Neural cell (in vitro differentiated cells): ENCODE data around the gene ISYNA1. TPM values are rescaled to one million over a fixed set of nuclear protein-coding genes. Genes with fewer than 3 reads are reported as not detected.

Experiments
- H2AFZ ChIP-seq: fragments of 200-600, 300-800 bp; sonication (generic), shearing (Covaris generic); 2 replicates; pipeline ENCODE4 v1.6.0; 2014; ENCODE audit warnings: low read depth, mild to moderate bottlenecking, antibody characterized with exemption, low read length, moderate library complexity
- H3F3A ChIP-seq: fragments of 200-600 bp; shearing (Covaris generic); 2 replicates; pipeline ENCODE4 v1.6.1; 2016; ENCODE audit warnings: mild to moderate bottlenecking, moderate library complexity, mixed read lengths, antibody characterized with exemption, low read length; ENCODE audit not compliant: insufficient read depth, poor library complexity, severe bottlenecking
- H3K27ac ChIP-seq: fragments of 200-600, 300-800 bp; sonication (generic), shearing (Covaris generic); 2 replicates; pipeline ENCODE4 v1.5.1; 2014; ENCODE audit warnings: mild to moderate bottlenecking, low read length, moderate library complexity
- H3K27me3 ChIP-seq: fragments of 300-800, 200-600 bp; sonication (generic), shearing (Covaris generic); 2 replicates; pipeline ENCODE4 v1.6.0; 2014; ENCODE audit warnings: mild to moderate bottlenecking, low read depth, low read length, moderate library complexity; ENCODE audit not compliant: insufficient read depth
- H3K36me3 ChIP-seq: fragments of 300-800, 200-600 bp; sonication (generic), shearing (Covaris generic); 2 replicates; pipeline ENCODE4 v1.5.1; 2014; ENCODE audit warnings: mild to moderate bottlenecking, antibody characterized with exemption, low read length, moderate library complexity; ENCODE audit not compliant: insufficient read depth
- H3K4me2 ChIP-seq: fragments of 300-800, 200-600 bp; sonication (generic), shearing (Covaris generic); 2 replicates; pipeline ENCODE4 v1.6.0; 2014; ENCODE audit warnings: mild to moderate bottlenecking, low read length
- H3K4me3 ChIP-seq: fragments of 300-800, 200-600 bp; sonication (generic), shearing (Covaris generic); 2 replicates; pipeline ENCODE4 v1.5.1; 2014; ENCODE audit warnings: mild to moderate bottlenecking, low read length, moderate library complexity
- H3K79me2 ChIP-seq: fragments of 200-600 bp; shearing (Covaris generic); replicated peaks from 2 replicates; pipeline ENCODE4 v1.6.0; 2014; ENCODE audit warnings: mild to moderate bottlenecking, low read length, moderate library complexity; ENCODE audit not compliant: insufficient read depth
- H3K9ac ChIP-seq: fragments of 300-800, 200-600 bp; sonication (generic), shearing (Covaris generic); 2 replicates; pipeline ENCODE4 v1.6.1; 2016; ENCODE audit warnings: mild to moderate bottlenecking, low read length, mixed read lengths
- H3K9me2 ChIP-seq: fragments of 200-600 bp; shearing (Covaris generic); 2 replicates; pipeline ENCODE4 v1.6.1; 2016; ENCODE audit warnings: mild to moderate bottlenecking, low read length, mixed read lengths; ENCODE audit not compliant: insufficient read depth
- H3K9me3 ChIP-seq: fragments of 200-600, 300-800 bp; sonication (generic), shearing (Covaris generic); 2 replicates; pipeline ENCODE4 v1.6.1; 2016; ENCODE audit warnings: mild to moderate bottlenecking, mixed run types, low read length, moderate library complexity, mixed read lengths
- H4K20me1 ChIP-seq: fragments of 200-600 bp; shearing (Covaris generic); 2 replicates; pipeline ENCODE4 v1.6.1; 2016; ENCODE audit warnings: mild to moderate bottlenecking, mixed run types; ENCODE audit not compliant: insufficient read depth
- CTCF ChIP-seq: fragments of 450-650 bp; IDR thresholded peaks from 2 replicates; pipeline ENCODE4 v1.5.1; 2014; ENCODE audit warnings: antibody characterized with exemption, mild to moderate bottlenecking, moderate library complexity; ENCODE audit not compliant: poor library complexity, severe bottlenecking
- EP300 ChIP-seq: fragments of 450-650 bp; conservative IDR thresholded peaks from 2 replicates; pipeline ENCODE4 v1.6.1; 2014; ENCODE audit warnings: antibody characterized with exemption, mild to moderate bottlenecking, moderate library complexity; ENCODE audit not compliant: poor library complexity, severe bottlenecking
- EZH2 ChIP-seq: fragments of 200-600, 300-800 bp; shearing (Covaris generic), sonication (generic); IDR thresholded peaks from 2 replicates; pipeline ENCODE4 v1.6.1; 2014; ENCODE audit warnings: antibody characterized with exemption, low read length, borderline replicate concordance, mild to moderate bottlenecking; ENCODE audit not compliant: insufficient read depth, poor library complexity, severe bottlenecking
- MXI1 ChIP-seq: fragments of 450-650 bp; conservative IDR thresholded peaks from 2 replicates; pipeline ENCODE4 v1.6.1; 2014; ENCODE audit warnings: antibody characterized with exemption, mild to moderate bottlenecking; ENCODE audit not compliant: poor library complexity, severe bottlenecking
- POLR2AphosphoS5 ChIP-seq: IDR thresholded peaks from 2 replicates; pipeline ENCODE4 v1.6.1; 2012
- RAD21 ChIP-seq: fragments of 450-650 bp; conservative IDR thresholded peaks from 2 replicates; pipeline ENCODE4 v1.6.1; 2014; ENCODE audit warnings: antibody characterized with exemption, mild to moderate bottlenecking, moderate library complexity
- REST ChIP-seq: IDR thresholded peaks from 2 replicates; pipeline ENCODE4 v1.6.1; 2012; ENCODE audit warnings: borderline replicate concordance
- SMC3 ChIP-seq: fragments of 450-650 bp; conservative IDR thresholded peaks from 2 replicates; pipeline ENCODE4 v1.6.1; 2014; ENCODE audit warnings: antibody characterized with exemption, mild to moderate bottlenecking, moderate library complexity; ENCODE audit not compliant: poor library complexity
- TAF1 ChIP-seq: IDR thresholded peaks from 2 replicates; pipeline ENCODE4 v1.6.1; 2012; ENCODE audit warnings: low read depth
- polyA plus RNA-seq: library from polyadenylated mRNA; depleted of rRNA; stranded (reverse); fragments of >200 nt; gene quantifications from 2 replicates; pipeline ENCODE4 v1.2.3, GENCODE V29; 2014

The ISYNA1 gene
- polyA plus RNA-seq, 1 donor from 2014 or later: 123 TPM

GRCh38 chr19:18433735-18434398 is 4.1 kb downstream of the ISYNA1 start:
- peak overlapping the region; percentile 16 for H3K9ac ChIP-seq
- no peak overlapping the region for H2AFZ ChIP-seq
- no peak overlapping the region for H3K4me3 ChIP-seq
- H3K9me2 ChIP-seq: no peaks in the 10 kb centered on the region
- no peaks in the 10 kb centered on the region for H4K20me1 ChIP-seq
- H3K79me2 ChIP-seq: no peaks in the 10 kb centered on the region
- H3K27me3 ChIP-seq: no peaks in the 10 kb centered on the region
- H3K9me3 ChIP-seq: no peaks in the 10 kb centered on the region
- peaks cover 3% of the 10 kb centered on the region for H3F3A ChIP-seq
- H3K27ac ChIP-seq: no peak overlapping the region
- TF ChIP-seq CTCF (no peak), MXI1 (no peak), POLR2AphosphoS5 (no peak), EP300 (no peak), EZH2 (no peak), TAF1 (no peak), RAD21 (no peak), REST (no peak), SMC3 (no peak)
- no peak overlapping the region for H3K4me2 ChIP-seq
- no peaks in the 10 kb centered on the region for H3K36me3 ChIP-seq

- H3K27ac ChIP-seq: no peak overlapping the region
- no peaks in the 10 kb centered on the region for H3K79me2 ChIP-seq
- H4K20me1 ChIP-seq: no peaks in the 10 kb centered on the region
- TF ChIP-seq EP300: no peak
- no peak for TF ChIP-seq MXI1
- TF ChIP-seq CTCF: no peak
- TF ChIP-seq POLR2AphosphoS5: no peak
- no peak for TF ChIP-seq RAD21
- no peak for TF ChIP-seq EZH2
- no peak for TF ChIP-seq TAF1
- H3K4me2 ChIP-seq: no peak overlapping the region
- no peak overlapping the region for H2AFZ ChIP-seq
- no peak overlapping the region for H3K9ac ChIP-seq
- H3K27me3 ChIP-seq: no peaks in the 10 kb centered on the region
- no peaks in the 10 kb centered on the region for H3K9me3 ChIP-seq
- peaks cover 3% of the 10 kb centered on the region for H3F3A ChIP-seq
- H3K9me2 ChIP-seq: no peaks in the 10 kb centered on the region
- H3K4me3 ChIP-seq: peak overlapping the region; percentile 31
- no peaks in the 10 kb centered on the region for H3K36me3 ChIP-seq
These were observed 4.8 kb downstream of the ISYNA1 start for GRCh38 chr19:18433015-18433691.
